Chondrocyte (in vitro differentiated cells): ENCODE results near the gene PLIN4. TPM values are rescaled to one million over a fixed set of nuclear protein-coding genes. Genes with fewer than 3 reads are reported as not detected.
A peak's percentile ranks its signal among the peaks of the same experiment; 100 is the strongest.

Experiments
- DNase-seq: peaks from one replicate; pipeline ENCODE4 v3.0.0; 2021; ENCODE audit warnings: mixed read lengths, low spot score
- H3K27ac Mint-ChIP-seq: one replicate; pipeline ENCODE4 v1.8.0; 2021; ENCODE audit warnings: mild to moderate bottlenecking, moderate library complexity, mixed read lengths; ENCODE audit not compliant: unreplicated experiment
- H3K27me3 Mint-ChIP-seq: 2 replicates; pipeline ENCODE4 v1.8.0; 2021; ENCODE audit warnings: low read depth, mixed read lengths
- H3K36me3 Mint-ChIP-seq: 2 replicates; pipeline ENCODE4 v1.8.0; 2021; ENCODE audit warnings: low read depth, mixed read lengths
- H3K4me1 Mint-ChIP-seq: 2 replicates; pipeline ENCODE4 v1.8.0; 2021; ENCODE audit warnings: low read depth, mild to moderate bottlenecking, mixed read lengths
- H3K4me3 Mint-ChIP-seq: one replicate; pipeline ENCODE4 v1.8.0; 2021; ENCODE audit warnings: mild to moderate bottlenecking, moderate library complexity, mixed read lengths; ENCODE audit not compliant: unreplicated experiment
- H3K9me3 Mint-ChIP-seq: 2 replicates; pipeline ENCODE4 v1.8.0; 2021; ENCODE audit warnings: low read depth, mixed read lengths
- CTCF ChIP-seq: fragments of 200-600 bp; sonication (generic); IDR thresholded peaks from 2 replicates; pipeline ENCODE4 v1.5.0; 2021; ENCODE audit warnings: antibody characterized with exemption, mild to moderate bottlenecking, moderate library complexity
- total RNA-seq: library from RNA; stranded (reverse); gene quantifications from 3 replicates; pipeline ENCODE4 v1.2.1, GENCODE V29; 2021

PLIN4 gene
- total RNA-seq, 1 donor from 2014 or later, result 0.05 TPM

- DNase-seq, result peak; percentile 61
- H3K27ac Mint-ChIP-seq, result no peak within 1 kb of the TSS
- no peaks in the 10 kb centered on the region for H3K36me3 Mint-ChIP-seq
- no peaks in the 10 kb centered on the region for H3K27me3 Mint-ChIP-seq
- TF ChIP-seq CTCF, result no peak
- no peaks in the 10 kb centered on the region for H3K4me1 Mint-ChIP-seq
- H3K4me3 Mint-ChIP-seq, result no peak within 1 kb of the TSS
- H3K9me3 Mint-ChIP-seq, result no peaks in the 10 kb centered on the region
Measured at GRCh38 chr19:4559569-4559968, 41.3 kb upstream of the PLIN4 start, which contains the start of gene SEMA6B. Gene SEMA6B, minus strand, starts transcription at chr19:4559684. Its CDS starts 1,227 bp downstream, at chr19:4558457.

- no peak overlapping the region for H3K4me3 Mint-ChIP-seq
- DNase-seq, result no peak
- TF ChIP-seq CTCF, result peak; percentile 99
- no peaks in the 10 kb centered on the region for H3K36me3 Mint-ChIP-seq
- no peaks in the 10 kb centered on the region for H3K9me3 Mint-ChIP-seq
- H3K27ac Mint-ChIP-seq, result no peak overlapping the region
- H3K4me1 Mint-ChIP-seq, result no peaks in the 10 kb centered on the region
- no peaks in the 10 kb centered on the region for H3K27me3 Mint-ChIP-seq
Measured at GRCh38 chr19:4557971-4558941, 40.0 kb upstream of the PLIN4 start.

GRCh38 chr19:4557144-4557970, 39.1 kb upstream of the PLIN4 start:
- no peak overlapping the region for H3K4me3 Mint-ChIP-seq
- TF ChIP-seq CTCF, result no peak
- H3K27ac Mint-ChIP-seq, result no peak overlapping the region
- H3K9me3 Mint-ChIP-seq, result no peaks in the 10 kb centered on the region
- H3K27me3 Mint-ChIP-seq, result no peaks in the 10 kb centered on the region
- peak; percentile 77 for DNase-seq
- H3K36me3 Mint-ChIP-seq, result peaks cover 4% of the 10 kb centered on the region
- H3K4me1 Mint-ChIP-seq, result no peaks in the 10 kb centered on the region

GRCh38 chr19:4556597-4557127, 38.4 kb upstream of the PLIN4 start:
- no peak for DNase-seq
- no peak for TF ChIP-seq CTCF
- Mint-ChIP-seq H3K4me3 (no peak overlapping the region), H3K36me3 (peaks cover 4% of the 10 kb centered on the region), H3K27me3 (no peaks in the 10 kb centered on the region), H3K4me1 (no peaks in the 10 kb centered on the region), H3K9me3 (no peaks in the 10 kb centered on the region), H3K27ac (no peak overlapping the region)
